Measurements from ENCODE around the gene ADAP1.

The ADAP1 gene

GRCh38 chr7:889391-889790 is 65.1 kb downstream of the ADAP1 start:
- no peak for DNase-seq

- no peak for DNase-seq
Observed at GRCh38 chr7:889025-889390, 65.5 kb downstream of the ADAP1 start.

- DNase-seq, result no peak
Observed at GRCh38 chr7:888081-889024, 66.1 kb downstream of the ADAP1 start.

- DNase-seq, result no peak
Observed at GRCh38 chr7:887488-887820, 67.0 kb downstream of the ADAP1 start.

- no peak for DNase-seq
Observed at GRCh38 chr7:886626-887487, 67.6 kb downstream of the ADAP1 start.

- DNase-seq, result no peak
Observed at GRCh38 chr7:885893-886625, 68.4 kb downstream of the ADAP1 start.

- no peak for DNase-seq
Observed at GRCh38 chr7:885261-885892, 69.1 kb downstream of the ADAP1 start.

GRCh38 chr7:884191-885003 is 70.1 kb downstream of the ADAP1 start:
- no peak for DNase-seq

- no peak for DNase-seq
Observed at GRCh38 chr7:883055-884021, 71.1 kb downstream of the ADAP1 start.

GRCh38 chr7:882336-883035 is 72.0 kb downstream of the ADAP1 start:
- no peak for DNase-seq

- no peak for DNase-seq
Observed at GRCh38 chr7:881441-882234, 72.8 kb downstream of the ADAP1 start.

- no peak for DNase-seq
Observed at GRCh38 chr7:880450-880849, 74.0 kb downstream of the ADAP1 start.

GRCh38 chr7:879706-880105 is 74.8 kb downstream of the ADAP1 start:
- no peak for DNase-seq

- no peak for DNase-seq
Observed at GRCh38 chr7:879093-879492, 75.4 kb downstream of the ADAP1 start.

- DNase-seq, result peak; percentile 5
Observed at GRCh38 chr7:877312-878232, 76.9 kb downstream of the ADAP1 start.

GRCh38 chr7:876972-877311 is 77.5 kb downstream of the ADAP1 start:
- DNase-seq, result no peak

- DNase-seq, result peak; percentile 97
Observed at GRCh38 chr7:876077-876971, 78.2 kb downstream of the ADAP1 start, which contains the start of gene GET4. TSS of gene GET4 (plus strand) at chr7:876554. CDS start at chr7:876646, 92 bp downstream.
